ENCODE measurements around the gene CLN6. TPM values are rescaled to one million over a fixed set of nuclear protein-coding genes. Genes with fewer than 3 reads are reported as not detected.

Gene CLN6
- total RNA-seq, 2 donors from 2014 or later, result 12.7 to 21.1 TPM

DNA sequence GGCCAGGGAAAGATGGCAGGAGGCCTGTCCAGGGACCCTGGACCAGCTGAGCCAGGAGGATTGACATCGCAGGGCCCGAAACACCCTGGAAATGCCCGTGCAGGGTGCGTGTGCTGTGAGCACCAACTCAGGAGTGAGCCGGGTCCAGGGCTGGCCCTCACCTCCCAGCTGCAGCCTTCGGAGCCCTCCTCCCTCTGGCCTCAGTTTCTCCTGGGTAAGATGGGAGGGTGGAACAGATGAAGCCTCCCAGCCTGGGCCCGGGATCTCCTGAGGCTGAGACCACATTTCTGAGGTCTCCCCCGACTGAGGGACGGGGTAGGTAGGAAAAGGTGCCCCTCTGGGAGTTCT is 19.1 kb downstream of the CLN6 start:
- Histone ChIP-seq H3K4me1 (peaks cover 19% of the 10 kb centered on the region), H3K9me3 (no peaks in the 10 kb centered on the region), H3K27me3 (no peaks in the 10 kb centered on the region), H3K4me3 (no peak overlapping the region), H3K36me3 (replicated peaks in 1 of 2; ENCODE audit: insufficient read depth in 1 of 2, low read depth in 2 of 2) (no peaks in the 10 kb centered on the region), H3K27ac (no peak overlapping the region)
- ATAC-seq, result no peak
- no peak for TF ChIP-seq POLR2A (IDR thresholded peaks at IDR 0.05)
- TF ChIP-seq, protein P1, sequence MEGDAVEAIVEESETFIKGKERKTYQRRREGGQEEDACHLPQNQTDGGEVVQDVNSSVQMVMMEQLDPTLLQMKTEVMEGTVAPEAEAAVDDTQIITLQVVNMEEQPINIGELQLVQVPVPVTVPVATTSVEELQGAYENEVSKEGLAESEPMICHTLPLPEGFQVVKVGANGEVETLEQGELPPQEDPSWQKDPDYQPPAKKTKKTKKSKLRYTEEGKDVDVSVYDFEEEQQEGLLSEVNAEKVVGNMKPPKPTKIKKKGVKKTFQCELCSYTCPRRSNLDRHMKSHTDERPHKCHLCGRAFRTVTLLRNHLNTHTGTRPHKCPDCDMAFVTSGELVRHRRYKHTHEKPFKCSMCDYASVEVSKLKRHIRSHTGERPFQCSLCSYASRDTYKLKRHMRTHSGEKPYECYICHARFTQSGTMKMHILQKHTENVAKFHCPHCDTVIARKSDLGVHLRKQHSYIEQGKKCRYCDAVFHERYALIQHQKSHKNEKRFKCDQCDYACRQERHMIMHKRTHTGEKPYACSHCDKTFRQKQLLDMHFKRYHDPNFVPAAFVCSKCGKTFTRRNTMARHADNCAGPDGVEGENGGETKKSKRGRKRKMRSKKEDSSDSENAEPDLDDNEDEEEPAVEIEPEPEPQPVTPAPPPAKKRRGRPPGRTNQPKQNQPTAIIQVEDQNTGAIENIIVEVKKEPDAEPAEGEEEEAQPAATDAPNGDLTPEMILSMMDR (IDR thresholded peaks at IDR 0.05), result no peak
- WGBS, 2 donors, result 79 to 86% methylated on average over 5 to 9 of the region's 9 CpGs
- DNase-seq, result no peak
- intact Hi-C loops (cut with DNase I), result no loop called here

DNA sequence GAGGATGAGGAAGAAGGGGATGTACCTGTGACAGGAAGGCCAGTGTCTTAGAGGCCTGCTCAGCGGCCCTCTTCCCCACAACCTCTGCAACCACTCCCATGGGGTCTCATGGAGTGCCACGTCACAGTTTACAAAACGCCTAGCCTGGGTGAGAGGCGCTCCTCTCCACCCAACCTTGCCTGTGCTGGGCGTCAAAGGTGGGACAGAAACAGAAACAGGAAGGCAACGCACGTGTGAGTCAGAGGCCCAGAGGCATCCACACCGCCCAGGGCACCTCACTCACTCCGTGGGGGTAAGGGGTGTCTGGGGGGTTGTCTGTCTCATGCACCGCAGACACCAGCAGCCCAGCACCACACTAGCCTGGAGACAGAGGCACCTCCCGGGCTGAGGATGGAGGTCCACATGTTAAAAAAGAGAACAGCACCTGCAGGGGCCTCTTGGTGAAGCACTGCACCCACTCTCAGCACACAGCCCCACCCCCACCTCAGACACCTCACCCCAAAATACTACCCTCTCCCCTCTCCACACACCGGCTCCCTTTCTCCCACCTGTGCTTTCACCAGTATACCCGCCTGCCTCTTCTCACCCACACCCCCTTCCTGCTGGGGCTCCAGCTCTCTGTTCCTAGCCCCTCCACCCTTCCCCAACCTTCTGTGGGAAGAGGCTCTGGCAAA is 19.7 kb downstream of the CLN6 start:
- DNase-seq, result no peak

DNA sequence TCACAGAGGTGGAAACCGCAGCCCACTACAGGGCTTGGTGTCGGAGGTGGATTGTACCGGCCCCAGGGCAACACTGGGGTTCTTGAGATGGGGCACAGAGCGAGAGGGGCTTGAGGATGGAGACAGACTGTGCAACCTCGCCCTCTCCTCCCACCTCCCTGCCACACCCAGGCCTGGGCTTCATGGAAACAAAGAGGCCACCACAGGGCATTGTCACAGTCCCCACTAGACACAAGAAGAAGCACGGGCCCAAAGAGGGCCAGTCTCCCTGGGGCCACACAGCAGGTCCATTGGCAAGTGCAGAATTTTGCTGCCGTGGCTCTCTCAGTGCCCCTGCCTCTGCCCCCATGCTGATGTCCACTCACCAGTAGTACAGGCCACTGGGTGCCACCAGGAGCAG is 20.3 kb downstream of the CLN6 start:
- H3K4me1 ChIP-seq, result peaks cover 30% of the 10 kb centered on the region
- H3K27ac ChIP-seq, result no peak overlapping the region
- ATAC-seq, result no peak
- DNase-seq, result no peak
- intact Hi-C loops (cut with DNase I), result no loop called here
- no peak overlapping the region for H3K4me3 ChIP-seq
- no peaks in the 10 kb centered on the region for H3K27me3 ChIP-seq
- 77 to 96% methylated on average over 5 to 7 of the region's 7 CpGs for WGBS, 2 donors
- TF ChIP-seq POLR2A (IDR thresholded peaks at IDR 0.05), result no peak
- TF ChIP-seq, protein P1 (IDR thresholded peaks at IDR 0.05), result no peak
- no peaks in the 10 kb centered on the region for H3K36me3 ChIP-seq (replicated peaks in 1 of 2; ENCODE audit: insufficient read depth in 1 of 2, low read depth in 2 of 2)
- H3K9me3 ChIP-seq, result no peaks in the 10 kb centered on the region

More for the DNA sequence above, 19.7 kb downstream of the CLN6 start:
- Histone ChIP-seq H3K4me1 (peaks cover 24% of the 10 kb centered on the region), H3K4me3 (no peak overlapping the region), H3K9me3 (no peaks in the 10 kb centered on the region), H3K27ac (no peak overlapping the region), H3K27me3 (no peaks in the 10 kb centered on the region), H3K36me3 (replicated peaks in 1 of 2; ENCODE audit: insufficient read depth in 1 of 2, low read depth in 2 of 2) (no peaks in the 10 kb centered on the region)
- intact Hi-C loops (cut with DNase I), result no loop called here
- 72 to 90% methylated on average over 13 of the region's 13 CpGs for WGBS, 2 donors
- no peak for ATAC-seq
- TF ChIP-seq, protein P1 (IDR thresholded peaks at IDR 0.05), result no peak
- no peak for TF ChIP-seq POLR2A (IDR thresholded peaks at IDR 0.05)

GRCh38 chr15:68208636-68209240 is 20.8 kb downstream of the CLN6 start:
- Histone ChIP-seq H3K4me1 (peaks cover 36% of the 10 kb centered on the region), H3K36me3 (replicated peaks in 1 of 2; ENCODE audit: insufficient read depth in 1 of 2, low read depth in 2 of 2) (no peaks in the 10 kb centered on the region), H3K4me3 (no peak overlapping the region), H3K27ac (no peak overlapping the region), H3K9me3 (no peaks in the 10 kb centered on the region), H3K27me3 (no peaks in the 10 kb centered on the region)
- 79 to 91% methylated on average over 10 to 13 of the region's 13 CpGs for WGBS, 2 donors
- TF ChIP-seq, protein P1 (IDR thresholded peaks at IDR 0.05), result no peak
- no peak for TF ChIP-seq POLR2A (IDR thresholded peaks at IDR 0.05)
- no peak for DNase-seq
- ATAC-seq, result no peak
- intact Hi-C loops (cut with DNase I), result no loop called here

DNA sequence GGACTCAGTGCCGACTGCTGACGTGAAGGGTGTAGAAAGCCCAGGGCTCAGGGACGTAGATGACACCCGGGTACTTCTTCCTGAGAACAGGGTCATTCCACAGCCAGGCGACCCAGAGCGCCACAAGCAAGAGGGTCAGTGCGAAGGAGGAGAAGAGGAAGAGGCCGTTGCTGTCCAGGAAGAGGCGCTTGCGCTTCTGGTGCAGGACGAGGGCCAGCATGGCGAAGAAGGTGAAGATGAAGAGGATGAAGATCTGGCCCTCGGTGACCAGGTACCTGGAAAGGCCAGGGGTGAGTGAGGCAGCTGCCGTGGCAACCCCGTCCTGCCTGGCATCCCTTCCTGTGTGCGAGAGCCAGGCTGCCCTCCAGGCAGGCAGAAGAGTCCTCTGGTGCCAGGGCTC is 21.4 kb downstream of the CLN6 start:
- no peak overlapping the region for H3K4me3 ChIP-seq
- peak in 1 of 4 donors; percentile 7 for DNase-seq

More for the DNA sequence above, 21.4 kb downstream of the CLN6 start:
- no peak overlapping the region for H3K27ac ChIP-seq
- no peak for ATAC-seq
- peaks cover 41% of the 10 kb centered on the region for H3K4me1 ChIP-seq
- H3K27me3 ChIP-seq, result no peaks in the 10 kb centered on the region
- no peaks in the 10 kb centered on the region for H3K36me3 ChIP-seq (replicated peaks in 1 of 2; ENCODE audit: insufficient read depth in 1 of 2, low read depth in 2 of 2)
- TF ChIP-seq POLR2A (IDR thresholded peaks at IDR 0.05), result no peak
- TF ChIP-seq, protein P1 (IDR thresholded peaks at IDR 0.05), result no peak
- 81 to 88% methylated on average over 14 to 16 of the region's 16 CpGs for WGBS, 2 donors
- intact Hi-C loops (cut with DNase I), result no loop called here
- no peaks in the 10 kb centered on the region for H3K9me3 ChIP-seq
